SK-N-SH (cell line): ENCODE data around the gene PPP1R17. TPM values are rescaled to one million over a fixed set of nuclear protein-coding genes. Genes with fewer than 3 reads are reported as not detected.

Experiments used
- CTCF ChIA-PET: fragments of 300-600, 350-600 bp; formaldehyde crosslinking; extraction: SDS; loops from one replicate; lab custom pipeline; 2021; lab: Yijun Ruan, JAX
- POLR2A ChIA-PET: fragments of 350-600 bp; sonication (Branson Sonifier 250); formaldehyde crosslinking; extraction: SDS; loops from one replicate; lab custom pipeline; 2020; ENCODE audit warnings: antibody characterized with exemption, inconsistent platforms; lab: Yijun Ruan, JAX
- DNase-seq: peaks from one replicate; pipeline ENCODE4 v3.0.0; 2012
- H2AFZ ChIP-seq: fragments of 200-600 bp; sonication (generic); 2 replicates; pipeline ENCODE4 v1.8.1; 2016; ENCODE audit warnings: antibody characterized with exemption, mild to moderate bottlenecking, low read depth
- H3F3A ChIP-seq: fragments of 200-600 bp; sonication (generic); replicated peaks from 2 replicates; pipeline ENCODE3; 2016; ENCODE audit warnings: antibody characterized with exemption, mild to moderate bottlenecking; ENCODE audit not compliant: insufficient read depth
- H3K27ac ChIP-seq, 2 experiments: fragments of 200-500 bp in 1 of 2; fragments of 200-600 bp in 1 of 2; sonication (Bioruptor generic) in 1 of 2; sonication (generic), shearing (Covaris generic) in 1 of 2; 2 replicates each; pipeline versions ENCODE4 v1.5.1 to v1.6.1; 2014 to 2016; ENCODE audit warnings: low read depth in 2 of 2, inconsistent platforms in 1 of 2, low read length in 1 of 2, mild to moderate bottlenecking in 1 of 2, mixed read lengths in 1 of 2
- H3K27me3 ChIP-seq: fragments of 200-600 bp; sonication (generic), shearing (Covaris generic); 2 replicates; pipeline ENCODE4 v1.6.1; 2016; ENCODE audit warnings: mixed run types; ENCODE audit not compliant: insufficient read depth
- H3K36me3 ChIP-seq, 2 experiments: fragments of 200-500 bp in 1 of 2; fragments of 200-600 bp in 1 of 2; sonication (Bioruptor generic) in 1 of 2; sonication (generic) in 1 of 2; replicated peaks in 1 of 2; 2 replicates each; pipeline versions ENCODE3 to v1.5.1; 2014 to 2016; ENCODE audit warnings: low read length in 1 of 2, mild to moderate bottlenecking in 1 of 2; ENCODE audit not compliant: insufficient read depth in 2 of 2, control insufficient read depth in 1 of 2
- H3K4me1 ChIP-seq, 2 experiments: fragments of 200-500 bp in 1 of 2; fragments of 200-600 bp in 1 of 2; sonication (Bioruptor generic) in 1 of 2; sonication (generic), shearing (Covaris generic) in 1 of 2; 2 replicates each; pipeline versions ENCODE4 v1.5.1 to v1.6.1; 2014 to 2016; ENCODE audit warnings: low read depth in 1 of 2, low read length in 1 of 2, mixed run types in 1 of 2; ENCODE audit not compliant: insufficient read depth in 2 of 2, control insufficient read depth in 1 of 2
- H3K4me2 ChIP-seq: fragments of 200-600 bp; sonication (generic), shearing (Covaris generic); 2 replicates; pipeline ENCODE4 v1.6.1; 2017; ENCODE audit warnings: mixed run types
- H3K4me3 ChIP-seq, 2 experiments: fragments of 200-500 bp in 1 of 2; fragments of 200-600 bp in 1 of 2; sonication (Bioruptor generic) in 1 of 2; sonication (generic), shearing (Covaris generic) in 1 of 2; 2 replicates each; pipeline versions ENCODE4 v1.5.1 to v1.8.1; 2014 to 2016; ENCODE audit warnings: low read depth in 2 of 2, inconsistent platforms in 1 of 2, low read length in 1 of 2, mild to moderate bottlenecking in 1 of 2, mixed read lengths in 1 of 2, moderate library complexity in 1 of 2
- H3K79me2 ChIP-seq: fragments of 200-600 bp; sonication (generic); 2 replicates; pipeline ENCODE4 v1.8.1; 2017; ENCODE audit warnings: mild to moderate bottlenecking; ENCODE audit not compliant: insufficient read depth
- H3K9ac ChIP-seq: fragments of 200-600 bp; sonication (generic); 2 replicates; pipeline ENCODE4 v1.6.1; 2017; ENCODE audit warnings: mixed run types
- H3K9me2 ChIP-seq: fragments of 200-600 bp; sonication (generic); 2 replicates; pipeline ENCODE4 v1.6.1; 2017; ENCODE audit warnings: mixed run types
- H3K9me3 ChIP-seq: fragments of 200-600 bp; sonication (generic); 2 replicates; pipeline ENCODE4 v1.6.1; 2017; ENCODE audit warnings: mixed run types, mild to moderate bottlenecking, moderate library complexity
- H4K20me1 ChIP-seq: fragments of 200-600 bp; sonication (generic); 2 replicates; pipeline ENCODE4 v1.6.1; 2017; ENCODE audit warnings: mild to moderate bottlenecking, mixed run types; ENCODE audit not compliant: insufficient read depth
- CHD2 ChIP-seq: fragments of 150-350 bp; IDR thresholded peaks from 2 replicates; pipeline ENCODE4 v1.6.1; 2018; ENCODE audit warnings: low read length; ENCODE audit not compliant: partially characterized antibody
- ELF1 ChIP-seq: IDR thresholded peaks from 2 replicates; pipeline ENCODE4 v1.4.0; 2012
- EP300 ChIP-seq, 2 experiments: IDR thresholded peaks; 2 replicates each; pipeline versions ENCODE4 v1.4.0 to v1.6.1; 2012; ENCODE audit warnings: borderline replicate concordance in 1 of 2, low read depth in 1 of 2, low read length in 1 of 2
- IRF3 ChIP-seq: fragments of 150-350 bp; IDR thresholded peaks from 2 replicates; pipeline ENCODE4 v1.6.1; 2016; ENCODE audit warnings: mild to moderate bottlenecking, low read depth, low read length
- JUND ChIP-seq: IDR thresholded peaks from 2 replicates; pipeline ENCODE4 v1.4.0; 2012
- MEF2A ChIP-seq: IDR thresholded peaks from 2 replicates; pipeline ENCODE4 v1.4.0; 2012; ENCODE audit warnings: low read depth, borderline replicate concordance
- MXI1 ChIP-seq: IDR thresholded peaks from 2 replicates; pipeline ENCODE4 v1.6.1; 2012; ENCODE audit warnings: mild to moderate bottlenecking, low read depth, low read length, improper control_type of control experiment
- NFIC ChIP-seq: IDR thresholded peaks from 2 replicates; pipeline ENCODE4 v1.4.0; 2012; ENCODE audit warnings: borderline replicate concordance
- POLR2AphosphoS5 ChIP-seq: IDR thresholded peaks from 2 replicates; pipeline ENCODE4 v1.6.1; 2012; ENCODE audit warnings: low read depth, low read length
- RAD21 ChIP-seq: IDR thresholded peaks from 2 replicates; pipeline ENCODE4 v1.6.1; 2012; ENCODE audit warnings: mild to moderate bottlenecking, low read length
- SIN3A ChIP-seq: IDR thresholded peaks from 2 replicates; pipeline ENCODE4 v1.6.1; 2012; ENCODE audit warnings: low read depth, mild to moderate bottlenecking, low read length, moderate library complexity, borderline replicate concordance
- TAF1 ChIP-seq: IDR thresholded peaks from 2 replicates; pipeline ENCODE4 v1.6.1; 2012; ENCODE audit warnings: low read depth, mild to moderate bottlenecking, low read length, moderate library complexity, borderline replicate concordance
- WGBS: methylation state at CpG from one replicate; pipeline ENCODE4 v1.1.6; 2017; ENCODE audit warnings: low lambda C conversion rate; 5-methylcytosine and 5-hydroxymethylcytosine counted together
- polyA plus RNA-seq, 3 experiments: library from polyadenylated mRNA; depleted of rRNA; stranded (reverse); fragments of >200 nt; gene quantifications; 2 replicates each; pipeline ENCODE4 v1.2.3, GENCODE V29; 2012
- TF ChIP-seq, protein P1 (sequence below): IDR thresholded peaks from 2 replicates; pipeline ENCODE4; 2012
- TF ChIP-seq, protein P2 (sequence below): IDR thresholded peaks from 2 replicates; pipeline ENCODE4 v1.4.0; 2012; ENCODE audit warnings: low read depth, borderline replicate concordance
- TF ChIP-seq, protein P3 (sequence below): IDR thresholded peaks from 2 replicates; pipeline ENCODE4 v1.6.1; 2012; ENCODE audit warnings: mild to moderate bottlenecking, low read depth, low read length, moderate library complexity
- TF ChIP-seq, protein P4 (sequence below): fragments of 200-600 bp; sonication (generic); IDR thresholded peaks from 2 replicates; pipeline ENCODE4 v1.6.1; 2017; ENCODE audit warnings: antibody characterized with exemption, mild to moderate bottlenecking, moderate library complexity

Gene PPP1R17
- polyA plus RNA-seq, 1 of the 3 experiments (the other 2 are of a cell fraction): not detected

GRCh38 chr7:31679574-31680305, 7.3 kb upstream of the PPP1R17 start:
- TF ChIP-seq RAD21 (no peak), TAF1 (no peak), NFIC (no peak), MEF2A (no peak), CHD2 (no peak), IRF3 (no peak), ELF1 (no peak), POLR2AphosphoS5 (no peak), SIN3A (no peak), JUND (no peak), MXI1 (no peak), EP300 (IDR thresholded peaks at IDR 0.05; ENCODE audit: borderline replicate concordance in 1 of 2, low read depth in 1 of 2, low read length in 1 of 2) (no peak)
- TF ChIP-seq, protein P1, sequence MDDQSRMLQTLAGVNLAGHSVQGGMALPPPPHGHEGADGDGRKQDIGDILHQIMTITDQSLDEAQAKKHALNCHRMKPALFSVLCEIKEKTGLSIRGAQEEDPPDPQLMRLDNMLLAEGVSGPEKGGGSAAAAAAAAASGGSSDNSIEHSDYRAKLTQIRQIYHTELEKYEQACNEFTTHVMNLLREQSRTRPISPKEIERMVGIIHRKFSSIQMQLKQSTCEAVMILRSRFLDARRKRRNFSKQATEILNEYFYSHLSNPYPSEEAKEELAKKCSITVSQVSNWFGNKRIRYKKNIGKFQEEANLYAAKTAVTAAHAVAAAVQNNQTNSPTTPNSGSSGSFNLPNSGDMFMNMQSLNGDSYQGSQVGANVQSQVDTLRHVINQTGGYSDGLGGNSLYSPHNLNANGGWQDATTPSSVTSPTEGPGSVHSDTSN: no peak
- TF ChIP-seq, protein P2, sequence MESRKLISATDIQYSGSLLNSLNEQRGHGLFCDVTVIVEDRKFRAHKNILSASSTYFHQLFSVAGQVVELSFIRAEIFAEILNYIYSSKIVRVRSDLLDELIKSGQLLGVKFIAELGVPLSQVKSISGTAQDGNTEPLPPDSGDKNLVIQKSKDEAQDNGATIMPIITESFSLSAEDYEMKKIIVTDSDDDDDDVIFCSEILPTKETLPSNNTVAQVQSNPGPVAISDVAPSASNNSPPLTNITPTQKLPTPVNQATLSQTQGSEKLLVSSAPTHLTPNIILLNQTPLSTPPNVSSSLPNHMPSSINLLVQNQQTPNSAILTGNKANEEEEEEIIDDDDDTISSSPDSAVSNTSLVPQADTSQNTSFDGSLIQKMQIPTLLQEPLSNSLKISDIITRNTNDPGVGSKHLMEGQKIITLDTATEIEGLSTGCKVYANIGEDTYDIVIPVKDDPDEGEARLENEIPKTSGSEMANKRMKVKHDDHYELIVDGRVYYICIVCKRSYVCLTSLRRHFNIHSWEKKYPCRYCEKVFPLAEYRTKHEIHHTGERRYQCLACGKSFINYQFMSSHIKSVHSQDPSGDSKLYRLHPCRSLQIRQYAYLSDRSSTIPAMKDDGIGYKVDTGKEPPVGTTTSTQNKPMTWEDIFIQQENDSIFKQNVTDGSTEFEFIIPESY: no peak
- TF ChIP-seq, protein P3, sequence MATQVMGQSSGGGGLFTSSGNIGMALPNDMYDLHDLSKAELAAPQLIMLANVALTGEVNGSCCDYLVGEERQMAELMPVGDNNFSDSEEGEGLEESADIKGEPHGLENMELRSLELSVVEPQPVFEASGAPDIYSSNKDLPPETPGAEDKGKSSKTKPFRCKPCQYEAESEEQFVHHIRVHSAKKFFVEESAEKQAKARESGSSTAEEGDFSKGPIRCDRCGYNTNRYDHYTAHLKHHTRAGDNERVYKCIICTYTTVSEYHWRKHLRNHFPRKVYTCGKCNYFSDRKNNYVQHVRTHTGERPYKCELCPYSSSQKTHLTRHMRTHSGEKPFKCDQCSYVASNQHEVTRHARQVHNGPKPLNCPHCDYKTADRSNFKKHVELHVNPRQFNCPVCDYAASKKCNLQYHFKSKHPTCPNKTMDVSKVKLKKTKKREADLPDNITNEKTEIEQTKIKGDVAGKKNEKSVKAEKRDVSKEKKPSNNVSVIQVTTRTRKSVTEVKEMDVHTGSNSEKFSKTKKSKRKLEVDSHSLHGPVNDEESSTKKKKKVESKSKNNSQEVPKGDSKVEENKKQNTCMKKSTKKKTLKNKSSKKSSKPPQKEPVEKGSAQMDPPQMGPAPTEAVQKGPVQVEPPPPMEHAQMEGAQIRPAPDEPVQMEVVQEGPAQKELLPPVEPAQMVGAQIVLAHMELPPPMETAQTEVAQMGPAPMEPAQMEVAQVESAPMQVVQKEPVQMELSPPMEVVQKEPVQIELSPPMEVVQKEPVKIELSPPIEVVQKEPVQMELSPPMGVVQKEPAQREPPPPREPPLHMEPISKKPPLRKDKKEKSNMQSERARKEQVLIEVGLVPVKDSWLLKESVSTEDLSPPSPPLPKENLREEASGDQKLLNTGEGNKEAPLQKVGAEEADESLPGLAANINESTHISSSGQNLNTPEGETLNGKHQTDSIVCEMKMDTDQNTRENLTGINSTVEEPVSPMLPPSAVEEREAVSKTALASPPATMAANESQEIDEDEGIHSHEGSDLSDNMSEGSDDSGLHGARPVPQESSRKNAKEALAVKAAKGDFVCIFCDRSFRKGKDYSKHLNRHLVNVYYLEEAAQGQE: no peak
- TF ChIP-seq, protein P4, sequence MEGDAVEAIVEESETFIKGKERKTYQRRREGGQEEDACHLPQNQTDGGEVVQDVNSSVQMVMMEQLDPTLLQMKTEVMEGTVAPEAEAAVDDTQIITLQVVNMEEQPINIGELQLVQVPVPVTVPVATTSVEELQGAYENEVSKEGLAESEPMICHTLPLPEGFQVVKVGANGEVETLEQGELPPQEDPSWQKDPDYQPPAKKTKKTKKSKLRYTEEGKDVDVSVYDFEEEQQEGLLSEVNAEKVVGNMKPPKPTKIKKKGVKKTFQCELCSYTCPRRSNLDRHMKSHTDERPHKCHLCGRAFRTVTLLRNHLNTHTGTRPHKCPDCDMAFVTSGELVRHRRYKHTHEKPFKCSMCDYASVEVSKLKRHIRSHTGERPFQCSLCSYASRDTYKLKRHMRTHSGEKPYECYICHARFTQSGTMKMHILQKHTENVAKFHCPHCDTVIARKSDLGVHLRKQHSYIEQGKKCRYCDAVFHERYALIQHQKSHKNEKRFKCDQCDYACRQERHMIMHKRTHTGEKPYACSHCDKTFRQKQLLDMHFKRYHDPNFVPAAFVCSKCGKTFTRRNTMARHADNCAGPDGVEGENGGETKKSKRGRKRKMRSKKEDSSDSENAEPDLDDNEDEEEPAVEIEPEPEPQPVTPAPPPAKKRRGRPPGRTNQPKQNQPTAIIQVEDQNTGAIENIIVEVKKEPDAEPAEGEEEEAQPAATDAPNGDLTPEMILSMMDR: no peak
- TF ChIP-seq, all 33 proteins: peak for 0
- no peak overlapping the region for H3K4me3 ChIP-seq
- H3K79me2 ChIP-seq: no peaks in the 10 kb centered on the region
- peaks cover 3% of the 10 kb centered on the region; the same call in 1 of the 2 replicates for H3K27me3 ChIP-seq
- ChIA-PET POLR2A (no interaction called here), CTCF (interaction anchor here (1.8 kb wide), 1 partner anchor 545 kb away, joined by 7 read pairs; no protein-coding TSS in a partner anchor)
- DNase-seq: no peak
- H3K9me2 ChIP-seq: no peaks in the 10 kb centered on the region
- H3K4me1 ChIP-seq: no peaks in the 10 kb centered on the region
- no peak overlapping the region for H3K27ac ChIP-seq
- no peak overlapping the region for H3K9ac ChIP-seq
- no peaks in the 10 kb centered on the region for H3K36me3 ChIP-seq
- H3F3A ChIP-seq: no peaks in the 10 kb centered on the region
- no peak overlapping the region for H3K4me2 ChIP-seq
- no peaks in the 10 kb centered on the region for H4K20me1 ChIP-seq
- no peak overlapping the region for H2AFZ ChIP-seq
- 4% methylated on average over 12 of the region's 12 CpGs for WGBS
- no peaks in the 10 kb centered on the region for H3K9me3 ChIP-seq
